ENCODE results near the gene PRDM9. TPM values are rescaled to one million over a fixed set of nuclear protein-coding genes. Genes with fewer than 3 reads are reported as not detected.
"Not testable (repeated sequence)": the region's sequence is repeated elsewhere in the genome, so short reads cannot be mapped to it uniquely, and the experiment has no call there.

PRDM9 gene
- total and polyA plus RNA-seq, 9 donors: not detected

DNA sequence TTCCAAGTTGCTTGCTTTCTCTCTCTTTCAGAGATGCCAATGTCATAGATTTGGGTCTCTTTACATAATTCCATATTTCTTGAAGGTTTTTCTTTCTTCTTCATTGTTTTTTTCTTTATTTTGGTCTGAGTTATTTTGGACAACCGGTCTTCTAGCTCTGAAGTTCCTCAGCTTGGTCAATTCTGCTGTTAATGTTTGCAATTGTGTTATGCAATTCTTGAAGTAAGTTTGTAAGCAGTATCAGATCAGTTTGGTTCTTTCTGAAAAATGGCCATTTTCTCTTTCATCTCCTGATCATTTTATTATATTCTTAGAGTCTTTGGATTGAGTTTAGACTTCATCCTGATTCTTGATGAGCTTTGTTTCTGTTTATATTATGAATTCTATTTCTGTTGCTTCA, 16.4 kb upstream of the PRDM9 start:
- no peak for DNase-seq
- Histone ChIP-seq H3K27ac (no peak overlapping the region), H3K36me3 (no peaks in the 10 kb centered on the region), H3K4me3 (no peak overlapping the region), H3K27me3 (no peaks in the 10 kb centered on the region), H3K4me1 (ENCODE audit: insufficient read depth) (no peaks in the 10 kb centered on the region), H3K9me3 (no peaks in the 10 kb centered on the region)
- intact Hi-C loops (cut with DNase I): no loop called here
- WGBS, 3 donors: 37 to 80% (median 37%) methylated on average over 1 of the region's 1 CpG
- TF ChIP-seq, protein P1, sequence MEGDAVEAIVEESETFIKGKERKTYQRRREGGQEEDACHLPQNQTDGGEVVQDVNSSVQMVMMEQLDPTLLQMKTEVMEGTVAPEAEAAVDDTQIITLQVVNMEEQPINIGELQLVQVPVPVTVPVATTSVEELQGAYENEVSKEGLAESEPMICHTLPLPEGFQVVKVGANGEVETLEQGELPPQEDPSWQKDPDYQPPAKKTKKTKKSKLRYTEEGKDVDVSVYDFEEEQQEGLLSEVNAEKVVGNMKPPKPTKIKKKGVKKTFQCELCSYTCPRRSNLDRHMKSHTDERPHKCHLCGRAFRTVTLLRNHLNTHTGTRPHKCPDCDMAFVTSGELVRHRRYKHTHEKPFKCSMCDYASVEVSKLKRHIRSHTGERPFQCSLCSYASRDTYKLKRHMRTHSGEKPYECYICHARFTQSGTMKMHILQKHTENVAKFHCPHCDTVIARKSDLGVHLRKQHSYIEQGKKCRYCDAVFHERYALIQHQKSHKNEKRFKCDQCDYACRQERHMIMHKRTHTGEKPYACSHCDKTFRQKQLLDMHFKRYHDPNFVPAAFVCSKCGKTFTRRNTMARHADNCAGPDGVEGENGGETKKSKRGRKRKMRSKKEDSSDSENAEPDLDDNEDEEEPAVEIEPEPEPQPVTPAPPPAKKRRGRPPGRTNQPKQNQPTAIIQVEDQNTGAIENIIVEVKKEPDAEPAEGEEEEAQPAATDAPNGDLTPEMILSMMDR (IDR thresholded peaks at IDR 0.05): no peak
- no peak for TF ChIP-seq POLR2A (IDR thresholded peaks at IDR 0.05)
- TF ChIP-seq EP300 (IDR thresholded peaks at IDR 0.05): no peak

DNA sequence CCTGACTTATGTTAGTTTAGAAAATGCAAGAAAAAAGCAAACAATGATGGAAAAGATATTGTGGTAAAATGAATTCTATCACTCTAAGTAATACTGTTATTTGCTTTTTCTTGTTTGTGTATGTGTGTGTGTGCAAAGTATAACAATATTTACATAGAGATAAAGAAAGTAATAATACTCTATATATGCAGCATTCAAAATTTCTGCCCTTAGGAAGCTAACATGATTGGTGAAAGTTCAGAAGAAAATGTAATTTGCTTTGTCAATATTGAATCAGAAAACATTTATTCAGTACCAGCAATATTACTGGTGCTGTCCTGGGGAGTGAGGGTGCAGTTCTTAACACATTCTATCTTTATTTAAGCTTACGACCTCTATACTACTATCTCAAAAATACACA, 12.9 kb upstream of the PRDM9 start:
- Histone ChIP-seq H3K9me3 (no peaks in the 10 kb centered on the region), H3K36me3 (no peaks in the 10 kb centered on the region), H3K4me1 (ENCODE audit: insufficient read depth) (no peaks in the 10 kb centered on the region), H3K27me3 (no peaks in the 10 kb centered on the region), H3K4me3 (no peak overlapping the region), H3K27ac (no peak overlapping the region)
- TF ChIP-seq EP300 (IDR thresholded peaks at IDR 0.05): no peak
- intact Hi-C loops (cut with DNase I): no loop called here
- 65 to 81% (median 66%) methylated on average over 1 of the region's 1 CpG for WGBS, 3 donors
- no peak for DNase-seq

DNA sequence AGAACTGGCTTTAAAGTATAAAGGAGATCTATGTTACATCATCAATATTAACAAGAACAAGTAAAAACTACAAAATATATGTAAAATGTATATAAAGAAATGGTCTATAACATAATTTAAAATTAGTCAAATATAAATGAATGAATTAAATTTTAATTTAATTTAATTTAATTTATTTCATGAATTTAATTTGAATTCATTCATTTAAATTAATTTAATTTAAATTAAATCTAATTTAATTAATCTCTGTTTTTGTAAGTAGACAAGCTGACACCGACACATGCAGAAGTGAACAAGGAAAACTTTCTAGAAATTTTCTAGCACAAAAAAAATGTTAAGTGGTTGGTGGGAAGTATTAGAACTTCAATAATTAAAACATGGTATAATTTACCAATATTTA, 10.8 kb upstream of the PRDM9 start:
- Histone ChIP-seq H3K27ac (no peak overlapping the region), H3K9me3 (no peaks in the 10 kb centered on the region), H3K36me3 (no peaks in the 10 kb centered on the region), H3K4me3 (no peak overlapping the region), H3K27me3 (no peaks in the 10 kb centered on the region), H3K4me1 (ENCODE audit: insufficient read depth) (no peaks in the 10 kb centered on the region)
- 81 to 90% (median 88%) methylated on average over 1 of the region's 1 CpG for WGBS, 3 donors
- no peak for DNase-seq
- no peak for TF ChIP-seq POLR2A (IDR thresholded peaks at IDR 0.05)
- intact Hi-C loops (cut with DNase I): no loop called here

DNA sequence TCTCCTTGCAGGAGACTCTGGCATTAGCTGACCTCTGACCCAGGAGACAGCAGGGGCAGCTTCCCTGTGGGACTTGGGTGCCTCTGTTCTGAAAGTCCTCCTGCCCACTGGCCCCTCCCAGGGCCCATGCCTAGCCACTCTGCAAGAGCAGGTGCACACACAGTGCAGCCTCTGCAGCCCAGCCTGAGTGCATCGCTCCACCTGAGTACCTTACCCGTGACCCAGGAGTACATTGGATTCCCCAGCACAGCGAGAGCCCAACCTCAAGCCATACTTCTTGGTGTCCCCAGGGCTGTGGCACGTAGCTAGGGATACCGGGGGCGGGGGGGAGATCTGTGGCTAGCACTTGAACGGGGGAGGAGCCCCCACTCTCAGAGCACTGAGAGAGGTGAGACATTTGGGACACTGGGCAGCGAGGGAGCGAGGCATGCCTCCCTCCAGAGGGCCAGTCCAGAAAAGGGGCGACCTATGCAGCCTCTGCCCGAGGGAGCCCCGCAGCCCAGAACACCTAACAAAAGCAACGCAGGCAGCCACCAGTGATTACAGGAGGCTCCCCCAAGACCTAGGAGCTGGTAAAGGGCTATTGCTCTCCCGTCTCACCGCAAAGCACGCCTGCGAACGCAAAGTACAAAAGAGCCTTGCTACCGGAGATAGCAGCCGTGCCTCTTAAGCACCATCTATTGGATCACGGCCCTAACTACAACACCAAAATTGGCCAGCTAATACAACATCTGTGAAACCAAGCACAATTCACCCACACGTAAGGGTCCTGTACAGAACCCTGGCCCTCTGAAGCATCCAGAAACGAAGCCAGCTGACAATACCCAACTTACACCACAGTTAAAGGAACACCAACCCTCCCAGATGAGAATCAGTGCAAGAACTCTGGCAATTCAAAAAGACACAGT, 826 bp upstream of the PRDM9 start:
- 69 to 88% (median 80%) methylated on average over 21 to 23 of the region's 23 CpGs for WGBS, 3 donors

DNA sequence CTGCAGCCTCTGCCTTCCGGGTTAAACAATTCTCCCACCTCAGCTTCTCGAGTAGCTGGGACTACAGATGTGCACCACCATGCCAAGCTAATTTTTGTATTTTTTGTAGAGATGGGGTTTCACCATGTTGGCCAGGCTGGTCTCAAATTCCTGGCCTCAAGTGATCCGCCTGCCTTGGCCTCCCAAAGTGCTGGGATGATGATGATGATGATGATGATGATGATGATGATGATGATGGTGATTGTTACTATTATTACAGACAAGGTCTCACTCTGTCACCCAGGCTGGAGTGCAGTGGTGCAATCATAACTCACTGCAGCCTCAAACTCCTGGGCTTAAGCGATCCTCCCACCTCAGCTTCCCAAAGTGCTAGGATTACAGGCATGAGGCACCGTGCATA, 3.0 kb downstream of the PRDM9 start:
- intact Hi-C loops (cut with DNase I); H3K9me3 ChIP-seq; H3K27ac ChIP-seq; H3K27me3 ChIP-seq; DNase-seq; H3K36me3 ChIP-seq; H3K4me3 ChIP-seq; H3K4me1 ChIP-seq (ENCODE audit: insufficient read depth): not testable (repeated sequence)
- WGBS, 3 donors: 82 to 92% (median 92%) methylated on average over 5 of the region's 5 CpGs

More for the DNA sequence above, 826 bp upstream of the PRDM9 start:
- TF ChIP-seq EP300 (IDR thresholded peaks at IDR 0.05) (no peak), POLR2A (IDR thresholded peaks at IDR 0.05) (no peak)
- TF ChIP-seq, protein P1 (IDR thresholded peaks at IDR 0.05): no peak
- intact Hi-C loops (cut with DNase I): no loop called here
- Histone ChIP-seq H3K4me1 (ENCODE audit: insufficient read depth) (no peaks in the 10 kb centered on the region), H3K36me3 (no peaks in the 10 kb centered on the region), H3K27me3 (no peaks in the 10 kb centered on the region), H3K4me3 (no peak overlapping the region), H3K9me3 (no peaks in the 10 kb centered on the region), H3K27ac (no peak overlapping the region)
- DNase-seq: no peak

DNA sequence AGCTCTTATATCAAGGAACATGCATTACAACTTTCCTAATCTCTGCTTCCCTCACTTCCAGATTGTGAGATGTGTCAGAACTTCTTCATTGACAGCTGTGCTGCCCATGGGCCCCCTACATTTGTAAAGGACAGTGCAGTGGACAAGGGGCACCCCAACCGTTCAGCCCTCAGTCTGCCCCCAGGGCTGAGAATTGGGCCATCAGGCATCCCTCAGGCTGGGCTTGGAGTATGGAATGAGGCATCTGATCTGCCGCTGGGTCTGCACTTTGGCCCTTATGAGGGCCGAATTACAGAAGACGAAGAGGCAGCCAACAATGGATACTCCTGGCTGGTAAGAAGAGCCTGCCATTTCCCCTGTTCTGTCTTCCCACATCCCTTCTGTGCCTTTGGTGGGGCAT, 15.1 kb downstream of the PRDM9 start:
- Histone ChIP-seq H3K4me1 (ENCODE audit: insufficient read depth) (no peaks in the 10 kb centered on the region), H3K27me3 (no peaks in the 10 kb centered on the region), H3K9me3 (no peaks in the 10 kb centered on the region), H3K36me3 (no peaks in the 10 kb centered on the region), H3K27ac (no peak overlapping the region), H3K4me3 (no peak overlapping the region)
- no peak for DNase-seq
- 88 to 95% (median 88%) methylated on average over 4 of the region's 4 CpGs for WGBS, 3 donors
- TF ChIP-seq POLR2A (IDR thresholded peaks at IDR 0.05): no peak
- TF ChIP-seq, protein P1 (IDR thresholded peaks at IDR 0.05): no peak
- no peak for TF ChIP-seq EP300 (IDR thresholded peaks at IDR 0.05)
- intact Hi-C loops (cut with DNase I): no loop called here

All from ovary (tissue), 9 donors.